Retinal pigment epithelial cell (primary cell): ENCODE results near the gene KIF26B.

Experiments used
- DNase-seq: peaks from one replicate; pipeline ENCODE4 v3.0.0-alpha.2; 2010; ENCODE audit warnings: low read depth
- H3K4me3 ChIP-seq: 2 replicates; pipeline ENCODE4 v1.5.1; 2011; ENCODE audit warnings: mild to moderate bottlenecking, low read length, control low read depth, moderate library complexity
- TF ChIP-seq, protein P1 (sequence below): conservative IDR thresholded peaks from 2 replicates; pipeline ENCODE4 v1.5.1; 2011; ENCODE audit warnings: low read depth, low read length, control low read depth, inconsistent platforms

KIF26B gene

DNA sequence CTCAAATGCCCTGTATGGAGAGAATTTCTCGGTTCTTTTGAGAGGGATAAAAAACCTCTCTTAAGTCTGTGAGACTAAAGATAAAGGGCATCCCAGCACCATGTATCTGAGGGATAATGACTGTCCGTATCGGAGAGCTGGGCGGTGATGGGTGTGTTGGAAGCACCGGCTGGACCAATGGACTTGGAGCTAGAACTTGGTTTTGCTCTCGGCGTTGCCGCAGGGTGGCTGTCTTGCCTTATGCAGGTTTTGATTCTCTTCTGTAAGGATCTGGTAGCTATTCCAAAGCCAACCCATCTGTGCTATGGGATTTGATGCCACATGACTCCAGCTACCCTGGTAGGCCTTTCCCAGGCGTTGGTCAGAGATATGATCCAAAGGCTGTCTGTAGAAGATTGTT is 348.8 kb downstream of the KIF26B start:
- no peak for DNase-seq
- no peak overlapping the region for H3K4me3 ChIP-seq
- TF ChIP-seq, protein P1, sequence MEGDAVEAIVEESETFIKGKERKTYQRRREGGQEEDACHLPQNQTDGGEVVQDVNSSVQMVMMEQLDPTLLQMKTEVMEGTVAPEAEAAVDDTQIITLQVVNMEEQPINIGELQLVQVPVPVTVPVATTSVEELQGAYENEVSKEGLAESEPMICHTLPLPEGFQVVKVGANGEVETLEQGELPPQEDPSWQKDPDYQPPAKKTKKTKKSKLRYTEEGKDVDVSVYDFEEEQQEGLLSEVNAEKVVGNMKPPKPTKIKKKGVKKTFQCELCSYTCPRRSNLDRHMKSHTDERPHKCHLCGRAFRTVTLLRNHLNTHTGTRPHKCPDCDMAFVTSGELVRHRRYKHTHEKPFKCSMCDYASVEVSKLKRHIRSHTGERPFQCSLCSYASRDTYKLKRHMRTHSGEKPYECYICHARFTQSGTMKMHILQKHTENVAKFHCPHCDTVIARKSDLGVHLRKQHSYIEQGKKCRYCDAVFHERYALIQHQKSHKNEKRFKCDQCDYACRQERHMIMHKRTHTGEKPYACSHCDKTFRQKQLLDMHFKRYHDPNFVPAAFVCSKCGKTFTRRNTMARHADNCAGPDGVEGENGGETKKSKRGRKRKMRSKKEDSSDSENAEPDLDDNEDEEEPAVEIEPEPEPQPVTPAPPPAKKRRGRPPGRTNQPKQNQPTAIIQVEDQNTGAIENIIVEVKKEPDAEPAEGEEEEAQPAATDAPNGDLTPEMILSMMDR: no peak

DNA sequence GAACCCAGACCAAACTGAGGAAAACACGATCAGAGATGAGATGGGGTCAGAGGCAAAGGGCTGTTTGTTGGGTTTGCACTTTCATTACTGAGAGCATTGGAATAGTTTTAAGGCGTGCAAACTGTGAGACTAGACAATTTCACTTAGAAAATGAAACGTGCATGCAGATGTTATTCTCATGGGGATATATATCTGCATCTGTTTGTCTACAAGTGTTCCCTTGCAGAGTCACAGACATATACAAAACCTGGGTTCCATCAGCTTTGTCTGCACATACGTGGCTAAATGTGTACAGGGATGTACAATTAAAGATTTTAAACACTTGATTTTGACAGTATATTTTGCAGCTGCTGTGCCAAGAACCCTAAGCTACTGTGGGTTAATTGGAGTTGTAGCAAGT is 355.4 kb downstream of the KIF26B start:
- no peak overlapping the region for H3K4me3 ChIP-seq
- TF ChIP-seq, protein P1: no peak
- no peak for DNase-seq

DNA sequence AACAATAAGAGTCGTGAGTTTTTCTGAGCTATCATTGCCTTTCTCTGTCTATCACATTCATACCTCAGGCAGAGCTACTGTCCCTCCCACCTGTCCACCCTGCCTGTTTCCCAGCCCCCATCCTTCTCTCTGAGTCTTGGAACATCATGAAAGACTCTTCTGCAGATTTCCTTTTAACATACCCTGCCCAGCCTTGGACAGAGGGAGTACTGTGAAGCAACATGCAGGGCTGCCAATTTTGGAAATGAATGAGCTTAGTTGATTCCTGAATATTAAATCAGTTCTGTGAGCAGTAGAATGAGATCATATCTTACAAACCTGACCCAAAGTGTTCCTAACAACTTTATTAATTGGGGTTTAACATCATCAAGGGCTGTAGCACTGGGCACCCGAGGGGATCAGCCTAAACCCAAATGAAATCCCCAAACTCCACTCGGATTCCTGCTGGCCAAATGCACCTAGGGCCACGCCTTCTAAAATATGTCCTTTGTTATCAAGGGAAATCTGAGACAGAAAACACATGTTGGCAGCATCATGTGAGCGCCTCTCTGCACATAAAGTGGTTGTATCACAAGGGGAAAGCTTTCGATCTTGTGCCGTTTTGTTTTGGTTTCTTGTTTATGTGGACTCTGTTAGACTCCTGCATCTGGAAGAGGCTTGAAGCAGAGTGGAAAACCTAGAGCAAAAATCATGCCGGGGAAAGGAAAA is 357.6 kb downstream of the KIF26B start:
- no peak overlapping the region for H3K4me3 ChIP-seq
- TF ChIP-seq, protein P1: no peak
- DNase-seq: no peak

- TF ChIP-seq, protein P1: no peak
- H3K4me3 ChIP-seq: no peak overlapping the region
- DNase-seq: no peak
Measured at GRCh38 chr1:245512980-245513578, 358.3 kb downstream of the KIF26B start.

DNA sequence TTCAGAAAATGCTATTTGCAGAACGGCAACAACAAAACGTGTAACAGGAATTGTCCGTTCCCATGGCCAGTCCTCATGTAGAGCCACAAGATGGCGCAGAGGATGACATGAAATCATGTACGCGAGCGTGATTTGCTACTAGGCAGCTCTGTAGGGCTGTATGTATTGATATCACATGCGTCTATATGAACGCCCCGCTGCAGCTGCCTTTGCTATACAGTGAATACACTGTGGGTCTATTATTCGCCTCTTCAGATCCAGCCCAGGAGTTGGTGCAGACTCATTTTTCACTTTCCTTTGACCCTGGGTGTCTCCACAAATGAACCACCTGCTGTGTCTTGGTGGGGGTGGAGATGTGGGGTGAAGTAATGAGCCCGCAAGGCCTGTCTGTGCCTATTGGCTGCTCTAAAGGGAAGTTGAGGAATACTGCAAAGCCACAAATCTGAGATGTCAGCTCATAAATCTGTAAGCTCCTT is 361.5 kb downstream of the KIF26B start:
- DNase-seq: no peak
- no peak overlapping the region for H3K4me3 ChIP-seq

DNA sequence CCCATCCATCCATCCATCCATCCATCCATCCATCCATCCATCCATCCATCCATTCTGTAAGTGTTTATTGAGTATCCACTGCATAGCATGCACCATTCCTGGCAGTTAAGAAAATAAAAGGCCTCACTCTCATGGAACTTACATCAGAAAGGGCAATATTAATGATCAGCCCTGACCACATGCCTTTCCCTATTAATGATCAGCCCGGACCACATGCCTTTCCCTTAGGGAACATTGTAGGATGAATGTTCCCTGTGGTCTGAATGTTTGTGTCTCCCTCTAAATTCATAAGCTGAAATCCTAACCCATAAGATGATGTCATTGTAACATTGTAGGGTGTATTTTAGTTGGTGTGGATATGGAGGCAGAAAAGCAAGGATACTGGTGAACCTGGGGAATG is 365.8 kb downstream of the KIF26B start:
- no peak for DNase-seq
- TF ChIP-seq, protein P1: no peak
- H3K4me3 ChIP-seq: no peak overlapping the region

More for the DNA sequence above, 361.5 kb downstream of the KIF26B start:
- TF ChIP-seq, protein P1: no peak

GRCh38 chr1:245526141-245526540 is 371.4 kb downstream of the KIF26B start:
- no peak overlapping the region for H3K4me3 ChIP-seq
- TF ChIP-seq, protein P1: no peak
- DNase-seq: no peak
